HepG2 (cell line): Measurements from ENCODE around the gene TRIM27. TPM values are rescaled to one million over a fixed set of nuclear protein-coding genes. Genes with fewer than 3 reads are reported as not detected.
"Not testable (repeated sequence)": the region's sequence is repeated elsewhere in the genome, so short reads cannot be mapped to it uniquely, and the experiment has no call there.

Experiments
- ATAC-seq: fragments of 200-7000 bp; cut with Tn5 transposase; 3 replicates; pipeline ENCODE4 v1.9.1; 2020; ENCODE audit warnings: mild to moderate bottlenecking, moderate library complexity
- BruUV-seq: library from RNA; stranded (reverse); fragments of 400-500 nt; replicated peaks from 2 replicates; lab custom pipeline; 2021; lab: Mats Ljungman, UMichigan
- CTCF ChIA-PET: fragments of 300-600 bp; formaldehyde crosslinking; extraction: SDS; loops from one replicate; lab custom pipeline; 2021; ENCODE audit warnings: low total read pairs, inconsistent platforms, low intra/inter-chr PET ratio; lab: Yijun Ruan, JAX
- POLR2A ChIA-PET: fragments of 350-600 bp; sonication (Branson Sonifier 250); formaldehyde crosslinking; loops from one replicate; lab custom pipeline; 2020; ENCODE audit warnings: antibody characterized with exemption, inconsistent platforms; lab: Yijun Ruan, JAX
- DNase-seq: peaks from one replicate; pipeline ENCODE4 v3.0.0-alpha.2; 2015; ENCODE audit warnings: low spot score
- FAIRE-seq: peaks from 3 replicates; lab custom pipeline; 2011; peaks lifted over from hg19 to GRCh38; lab: Jason Lieb, UNC
- H2AFZ ChIP-seq: one replicate; pipeline ENCODE4 v1.6.1; 2011; ENCODE audit warnings: low read length, inconsistent platforms
- H3K27ac ChIP-seq: fragments of 300-600 bp; 3 replicates; pipeline ENCODE4 v1.8.0; 2011; ENCODE audit warnings: mixed run types, mild to moderate bottlenecking, mixed read lengths, low read length, inconsistent platforms; ENCODE audit not compliant: insufficient read depth; ENCODE audit errors: extremely low read length
- H3K27me3 ChIP-seq, 2 experiments: fragments of 200-600 bp in 1 of 2; 2 replicates in 1 of 2; 3 replicates in 1 of 2; pipeline versions ENCODE4 v1.6.0 to v1.8.0; 2011; ENCODE audit warnings: low read length in 2 of 2, mild to moderate bottlenecking in 2 of 2, moderate library complexity in 2 of 2, inconsistent platforms in 1 of 2; ENCODE audit not compliant: insufficient read depth in 2 of 2, control insufficient read depth in 1 of 2
- H3K36me3 ChIP-seq, 2 experiments: fragments of 200-600 bp in 1 of 2; replicated peaks in 1 of 2; 2 replicates in 1 of 2; 3 replicates in 1 of 2; pipeline versions ENCODE4 v1.5.1 to v1.8.0; 2011; ENCODE audit warnings: low read length in 2 of 2, inconsistent platforms in 1 of 2; ENCODE audit not compliant: insufficient read depth in 2 of 2, control insufficient read depth in 1 of 2
- H3K4me1 ChIP-seq: 2 replicates; pipeline ENCODE4 v1.5.1; 2012; ENCODE audit warnings: low read length, inconsistent platforms; ENCODE audit not compliant: insufficient read depth
- H3K4me2 ChIP-seq: 2 replicates; pipeline ENCODE4 v1.6.0; 2011; ENCODE audit warnings: low read depth, low read length, inconsistent platforms
- H3K4me3 ChIP-seq, 3 experiments: fragments of 200-600 bp in 1 of 3; sonication (generic), shearing (Covaris generic) in 1 of 3; replicated peaks in 1 of 3; 2 replicates each; pipeline ENCODE4 v1.5.1; 2011 to 2016; ENCODE audit warnings: low read length in 3 of 3, inconsistent platforms in 2 of 3, low read depth in 2 of 3, mild to moderate bottlenecking in 2 of 3, control low read depth in 1 of 3, mixed read lengths in 1 of 3; ENCODE audit not compliant: insufficient read depth in 1 of 3
- H3K79me2 ChIP-seq: one replicate; pipeline ENCODE4 v1.6.1; 2011; ENCODE audit warnings: low read length, inconsistent platforms; ENCODE audit not compliant: insufficient read depth
- H3K9ac ChIP-seq: 2 replicates; pipeline ENCODE4 v1.6.0; 2011; ENCODE audit warnings: mild to moderate bottlenecking, low read depth, low read length, inconsistent platforms; ENCODE audit not compliant: insufficient read depth
- H3K9me3 ChIP-seq: 2 replicates; pipeline ENCODE4 v1.5.1; 2012; ENCODE audit warnings: mild to moderate bottlenecking, low read length
- H4K20me1 ChIP-seq: 2 replicates; pipeline ENCODE4 v1.6.0; 2011; ENCODE audit warnings: inconsistent platforms, mild to moderate bottlenecking, low read length, moderate library complexity; ENCODE audit not compliant: insufficient read depth
- GABPB1 ChIP-seq: IDR thresholded peaks from 2 replicates; pipeline ENCODE4 v1.6.1; 2016; ENCODE audit warnings: mild to moderate bottlenecking, missing genetic modification reagents, moderate library complexity, missing compliant biosample characterization
- GTF2F1 ChIP-seq: fragments of 150-350 bp; IDR thresholded peaks from 2 replicates; pipeline ENCODE4 v1.6.1; 2014; ENCODE audit warnings: low read length
- NFYB ChIP-seq: sonication (generic); formaldehyde crosslinking; IDR thresholded peaks from 2 replicates; pipeline ENCODE4 v1.4.0; 2020; ENCODE audit warnings: missing genetic modification reagents
- NFYC ChIP-seq: IDR thresholded peaks from 2 replicates; pipeline ENCODE4 v1.6.1; 2016; ENCODE audit warnings: missing genetic modification reagents, missing compliant biosample characterization
- TEAD3 ChIP-seq: optimal IDR thresholded peaks from 2 replicates; pipeline ENCODE3; 2016; ENCODE audit warnings: borderline replicate concordance
- ZBTB38 ChIP-seq: sonication (generic); formaldehyde crosslinking; IDR thresholded peaks from 2 replicates; pipeline ENCODE4 v1.5.1; 2020; ENCODE audit warnings: mild to moderate bottlenecking, missing genetic modification reagents
- ZMYM4 ChIP-seq: sonication (generic); formaldehyde crosslinking; IDR thresholded peaks from 2 replicates; pipeline ENCODE4 v1.8.1; 2023; ENCODE audit warnings: mild to moderate bottlenecking, missing genetic modification reagents
- ZNF10 ChIP-seq: sonication (generic); formaldehyde crosslinking; IDR thresholded peaks from 2 replicates; pipeline ENCODE4 v1.4.0; 2020; ENCODE audit warnings: mild to moderate bottlenecking, low read depth, missing genetic modification reagents, borderline replicate concordance
- ZNF501 ChIP-seq: sonication (generic); formaldehyde crosslinking; IDR thresholded peaks from 2 replicates; pipeline ENCODE4 v1.5.1; 2020; ENCODE audit warnings: mild to moderate bottlenecking, moderate library complexity, missing genetic modification reagents
- WGBS: methylation state at CpG from one replicate; pipeline ENCODE4 v1.1.6; 2017; ENCODE audit warnings: low lambda C conversion rate; 5-methylcytosine and 5-hydroxymethylcytosine counted together
- in situ Hi-C: cut with HindIII; loops from 2 replicates; pipeline ENCODE4 v1.10.0; 2017; ENCODE audit warnings: low pct_unique_long_range_greater_than_20kb; ENCODE audit not compliant: extremely low pct_ligation_motif_present
- intact Hi-C: fragments of 100-400 bp; cut with micrococcal nuclease; formaldehyde crosslinking; loops from one replicate; pipeline ENCODE4 v1.10.0; 2022; ENCODE audit not compliant: unreplicated experiment
- polyA plus RNA-seq, 8 experiments: library from polyadenylated mRNA; depleted of rRNA in 3 of 8; stranded (reverse) in 7 of 8; unstranded in 1 of 8; fragments of >200 nt; fragmentation: Illumina TruSeq in 4 of 8; extraction: Trizol in 4 of 8; gene quantifications; 2 replicates each; pipeline versions ENCODE4 v1.2.1 to v1.2.3, GENCODE V29; 2011 to 2016; ENCODE audit warnings: low read depth in 4 of 8, missing spikeins in 1 of 8, mixed read lengths in 1 of 8; ENCODE audit not compliant: insufficient read depth in 1 of 8
- total RNA-seq, 5 experiments: library from RNA; depleted of rRNA; stranded (reverse); fragments of >200 nt; fragmentation: Illumina TruSeq; extraction: Trizol; gene quantifications; 2 replicates each; pipeline ENCODE4 v1.2.3, GENCODE V29; 2016; ENCODE audit warnings: low read depth in 1 of 5
- TF ChIP-seq, protein P1 (sequence below): sonication (generic); formaldehyde crosslinking; conservative IDR thresholded peaks from 2 replicates; pipeline ENCODE4 v1.8.0; 2022; ENCODE audit warnings: low read depth, missing genetic modification reagents
- TF ChIP-seq, protein P2 (sequence below): IDR thresholded peaks from 2 replicates; pipeline ENCODE4 v1.6.1; 2016; ENCODE audit warnings: low read depth
- TF ChIP-seq, protein P3 (sequence below): sonication (generic); formaldehyde crosslinking; IDR thresholded peaks from 2 replicates; pipeline ENCODE4 v1.9.0; 2022; ENCODE audit warnings: missing genetic modification reagents, mild to moderate bottlenecking, borderline replicate concordance
- TF ChIP-seq, protein P4 (sequence below), 2 experiments: sonication (generic) in 1 of 2; formaldehyde crosslinking in 1 of 2; IDR thresholded peaks; 2 replicates each; pipeline versions ENCODE4 v1.4.0 to v1.6.1; 2018 to 2020; ENCODE audit warnings: missing genetic modification reagents in 2 of 2, borderline replicate concordance in 1 of 2, low read depth in 1 of 2, mild to moderate bottlenecking in 1 of 2, missing biosample characterization in 1 of 2

The TRIM27 gene
- total and polyA plus RNA-seq, 2 of the 13 experiments (the other 11 are each of a cell fraction or from before 2014, with no cell fraction given) = 88.6 to 112 TPM

DNA sequence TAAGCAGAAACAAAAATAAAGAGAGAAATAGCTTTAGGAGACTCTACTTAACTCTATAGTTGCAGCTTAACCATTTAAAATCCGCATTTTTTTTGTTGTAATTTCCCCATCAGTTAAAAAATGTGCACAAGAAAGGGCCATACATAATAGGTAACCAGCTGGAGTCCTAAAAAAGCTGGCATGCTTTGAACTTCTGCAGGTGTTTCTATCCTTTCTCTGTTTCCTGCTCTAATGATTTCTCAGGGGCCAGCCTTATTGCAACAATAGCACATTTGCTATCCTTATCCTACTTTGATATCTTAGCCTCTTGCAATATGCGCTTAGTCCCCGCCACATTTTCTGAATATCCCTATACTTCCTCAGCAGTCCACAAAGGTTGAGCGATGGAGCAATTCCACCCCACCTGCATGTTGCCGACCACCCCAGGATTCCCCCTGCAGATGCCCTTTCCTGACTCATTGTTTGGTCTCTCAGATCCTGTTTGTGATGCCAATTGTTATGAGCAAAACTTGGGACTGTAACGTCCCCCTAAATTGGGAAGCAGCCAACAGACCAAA, 48.5 kb downstream of the TRIM27 start (continued):
- TF ChIP-seq, protein P1, sequence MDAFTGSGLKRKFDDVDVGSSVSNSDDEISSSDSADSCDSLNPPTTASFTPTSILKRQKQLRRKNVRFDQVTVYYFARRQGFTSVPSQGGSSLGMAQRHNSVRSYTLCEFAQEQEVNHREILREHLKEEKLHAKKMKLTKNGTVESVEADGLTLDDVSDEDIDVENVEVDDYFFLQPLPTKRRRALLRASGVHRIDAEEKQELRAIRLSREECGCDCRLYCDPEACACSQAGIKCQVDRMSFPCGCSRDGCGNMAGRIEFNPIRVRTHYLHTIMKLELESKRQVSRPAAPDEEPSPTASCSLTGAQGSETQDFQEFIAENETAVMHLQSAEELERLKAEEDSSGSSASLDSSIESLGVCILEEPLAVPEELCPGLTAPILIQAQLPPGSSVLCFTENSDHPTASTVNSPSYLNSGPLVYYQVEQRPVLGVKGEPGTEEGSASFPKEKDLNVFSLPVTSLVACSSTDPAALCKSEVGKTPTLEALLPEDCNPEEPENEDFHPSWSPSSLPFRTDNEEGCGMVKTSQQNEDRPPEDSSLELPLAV (CRISPR knock-in tag) = no peak
- no peak for TF ChIP-seq ZNF10
- TF ChIP-seq, all 625 proteins: peak for 0

DNA sequence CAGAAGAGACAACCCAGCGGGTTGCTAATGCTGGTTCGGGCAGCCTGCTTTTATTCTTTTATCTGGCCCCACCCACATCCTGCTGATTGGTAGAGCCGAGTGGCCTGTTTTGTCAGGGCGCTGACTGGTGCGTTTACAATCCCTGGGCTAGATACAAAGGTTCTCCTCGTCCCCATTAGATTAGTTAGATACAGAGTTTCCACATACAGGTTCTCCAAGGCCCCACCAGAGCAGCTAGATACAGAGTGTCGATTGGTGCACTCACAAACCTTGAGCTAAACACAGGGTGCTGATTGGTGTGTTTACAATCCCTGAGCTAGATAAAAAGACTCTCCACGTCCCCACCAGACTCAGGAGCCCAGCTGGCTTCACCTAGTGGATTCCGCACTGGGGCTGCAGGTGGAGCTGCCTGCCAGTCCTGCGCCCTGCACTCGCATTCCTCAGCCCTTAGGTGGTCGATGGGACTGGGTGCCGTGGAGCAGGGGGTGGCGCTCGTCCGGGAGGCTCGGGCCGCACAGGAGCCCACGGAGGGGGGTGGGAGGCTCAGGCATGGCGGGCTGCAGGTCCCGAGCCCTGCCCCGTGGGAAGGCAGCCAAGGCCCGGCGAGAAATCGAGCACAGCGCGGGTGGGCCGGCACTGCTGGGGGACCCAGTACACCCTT, 51.5 kb downstream of the TRIM27 start:
- WGBS = 35% methylated on average over 12 of the region's 28 CpGs
- FAIRE-seq, in situ Hi-C loops: not testable (repeated sequence)
- TF ChIP-seq NFYC (CRISPR knock-in tag) (peak; percentile 82), ZMYM4 (CRISPR knock-in tag) (peak; percentile 57), TEAD3 (peak; percentile 37), GTF2F1 (peak; percentile 67; the same call in 1 of the 2 replicates), ZNF501 (CRISPR knock-in tag) (0 out of 2 replicates have a peak, but pooled peaks have one; percentile 20), NFYB (peak; percentile 82), ZBTB38 (CRISPR knock-in tag) (peak; percentile 85), GABPB1 (0 out of 2 replicates have a peak, but pooled peaks have one; percentile 12)
- TF ChIP-seq, protein P2, sequence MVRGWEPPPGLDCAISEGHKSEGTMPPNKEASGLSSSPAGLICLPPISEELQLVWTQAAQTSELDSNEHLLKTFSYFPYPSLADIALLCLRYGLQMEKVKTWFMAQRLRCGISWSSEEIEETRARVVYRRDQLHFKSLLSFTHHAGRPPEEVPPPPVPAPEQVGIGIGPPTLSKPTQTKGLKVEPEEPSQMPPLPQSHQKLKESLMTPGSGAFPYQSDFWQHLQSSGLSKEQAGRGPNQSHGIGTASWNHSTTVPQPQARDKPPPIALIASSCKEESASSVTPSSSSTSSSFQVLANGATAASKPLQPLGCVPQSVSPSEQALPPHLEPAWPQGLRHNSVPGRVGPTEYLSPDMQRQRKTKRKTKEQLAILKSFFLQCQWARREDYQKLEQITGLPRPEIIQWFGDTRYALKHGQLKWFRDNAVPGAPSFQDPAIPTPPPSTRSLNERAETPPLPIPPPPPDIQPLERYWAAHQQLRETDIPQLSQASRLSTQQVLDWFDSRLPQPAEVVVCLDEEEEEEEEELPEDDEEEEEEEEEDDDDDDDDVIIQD (CRISPR knock-in tag) = peak; percentile 20; the same call in 1 of the 2 replicates
- TF ChIP-seq, protein P3, sequence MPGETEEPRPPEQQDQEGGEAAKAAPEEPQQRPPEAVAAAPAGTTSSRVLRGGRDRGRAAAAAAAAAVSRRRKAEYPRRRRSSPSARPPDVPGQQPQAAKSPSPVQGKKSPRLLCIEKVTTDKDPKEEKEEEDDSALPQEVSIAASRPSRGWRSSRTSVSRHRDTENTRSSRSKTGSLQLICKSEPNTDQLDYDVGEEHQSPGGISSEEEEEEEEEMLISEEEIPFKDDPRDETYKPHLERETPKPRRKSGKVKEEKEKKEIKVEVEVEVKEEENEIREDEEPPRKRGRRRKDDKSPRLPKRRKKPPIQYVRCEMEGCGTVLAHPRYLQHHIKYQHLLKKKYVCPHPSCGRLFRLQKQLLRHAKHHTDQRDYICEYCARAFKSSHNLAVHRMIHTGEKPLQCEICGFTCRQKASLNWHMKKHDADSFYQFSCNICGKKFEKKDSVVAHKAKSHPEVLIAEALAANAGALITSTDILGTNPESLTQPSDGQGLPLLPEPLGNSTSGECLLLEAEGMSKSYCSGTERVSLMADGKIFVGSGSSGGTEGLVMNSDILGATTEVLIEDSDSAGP (CRISPR knock-in tag) = peak; percentile 39; the same call in 1 of the 2 replicates
- TF ChIP-seq, protein P4, sequence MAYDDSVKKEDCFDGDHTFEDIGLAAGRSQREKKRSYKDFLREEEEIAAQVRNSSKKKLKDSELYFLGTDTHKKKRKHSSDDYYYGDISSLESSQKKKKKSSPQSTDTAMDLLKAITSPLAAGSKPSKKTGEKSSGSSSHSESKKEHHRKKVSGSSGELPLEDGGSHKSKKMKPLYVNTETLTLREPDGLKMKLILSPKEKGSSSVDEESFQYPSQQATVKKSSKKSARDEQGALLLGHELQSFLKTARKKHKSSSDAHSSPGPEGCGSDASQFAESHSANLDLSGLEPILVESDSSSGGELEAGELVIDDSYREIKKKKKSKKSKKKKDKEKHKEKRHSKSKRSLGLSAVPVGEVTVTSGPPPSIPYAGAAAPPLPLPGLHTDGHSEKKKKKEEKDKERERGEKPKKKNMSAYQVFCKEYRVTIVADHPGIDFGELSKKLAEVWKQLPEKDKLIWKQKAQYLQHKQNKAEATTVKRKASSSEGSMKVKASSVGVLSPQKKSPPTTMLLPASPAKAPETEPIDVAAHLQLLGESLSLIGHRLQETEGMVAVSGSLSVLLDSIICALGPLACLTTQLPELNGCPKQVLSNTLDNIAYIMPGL (CRISPR knock-in tag; IDR thresholded peaks at IDR 0.05; ENCODE audit: borderline replicate concordance in 1 of 2, low read depth in 1 of 2) = peak in 1 of 2 experiments; percentile 32; a peak in 2 of 4 replicates

More for the DNA sequence above, 51.5 kb downstream of the TRIM27 start:
- H3K9me3 ChIP-seq, H3K36me3 ChIP-seq, intact Hi-C loops, ATAC-seq, BruUV-seq, DNase-seq, CTCF ChIA-PET, H4K20me1 ChIP-seq, H3K9ac ChIP-seq, H3K79me2 ChIP-seq, H3K27me3 ChIP-seq, H2AFZ ChIP-seq, H3K4me2 ChIP-seq, H3K4me3 ChIP-seq: not testable (repeated sequence)
- Histone ChIP-seq H3K27ac (peak overlapping the region; percentile 4), H3K4me1 (peaks cover 43% of the 10 kb centered on the region)
- POLR2A ChIA-PET = interaction anchor here (1.5 kb wide), 1 partner anchor 23 kb away, joined by 5 read pairs; no protein-coding TSS in a partner anchor
